Smooth muscle cell (in vitro differentiated cells): Measurements from ENCODE around the gene RESP18. TPM values are rescaled to one million over a fixed set of nuclear protein-coding genes. Genes with fewer than 3 reads are reported as not detected.

Experiments used
- DNase-seq: peaks from one replicate; lab custom pipeline; 2025; ENCODE audit not compliant: unreplicated experiment; lab: John Stamatoyannopoulos, UW
- H2AFZ ChIP-seq: fragments of 200-600 bp; sonication (generic); 2 replicates; pipeline ENCODE4 v1.6.0; 2016; ENCODE audit warnings: antibody characterized with exemption, low read depth, mild to moderate bottlenecking
- H3F3A ChIP-seq: fragments of 200-600 bp; sonication (generic); 2 replicates; pipeline ENCODE4 v1.6.0; 2017; ENCODE audit warnings: antibody characterized with exemption, low read depth
- H3K27ac ChIP-seq: fragments of 200-600 bp; sonication (generic); 2 replicates; pipeline ENCODE4 v1.5.1; 2016; ENCODE audit warnings: low read depth, mild to moderate bottlenecking
- H3K27me3 ChIP-seq: fragments of 200-600 bp; sonication (generic); 2 replicates; pipeline ENCODE4 v1.6.1; 2016; ENCODE audit warnings: low read depth, mild to moderate bottlenecking
- H3K36me3 ChIP-seq: fragments of 200-600 bp; sonication (generic); 2 replicates; pipeline ENCODE4 v1.5.1; 2016; ENCODE audit warnings: low read depth
- H3K4me1 ChIP-seq: fragments of 200-600 bp; sonication (generic); 2 replicates; pipeline ENCODE4 v1.5.1; 2016; ENCODE audit warnings: low read depth
- H3K4me2 ChIP-seq: fragments of 200-600 bp; sonication (generic); 2 replicates; pipeline ENCODE4 v1.6.0; 2016; ENCODE audit warnings: mild to moderate bottlenecking
- H3K4me3 ChIP-seq: fragments of 200-600 bp; sonication (generic); 2 replicates; pipeline ENCODE4 v1.5.1; 2016; ENCODE audit warnings: mild to moderate bottlenecking
- H3K79me2 ChIP-seq: fragments of 200-600 bp; sonication (generic); 2 replicates; pipeline ENCODE4 v1.6.0; 2016; ENCODE audit warnings: low read depth, mild to moderate bottlenecking
- H3K9ac ChIP-seq: fragments of 200-600 bp; sonication (generic); 2 replicates; pipeline ENCODE4 v1.6.0; 2016; ENCODE audit warnings: low read depth
- H3K9me3 ChIP-seq: fragments of 200-600 bp; sonication (generic); replicated peaks from 2 replicates; pipeline ENCODE4 v1.5.1; 2016; ENCODE audit warnings: low read depth
- H4K20me1 ChIP-seq: fragments of 200-600 bp; sonication (generic); 2 replicates; pipeline ENCODE4 v1.6.0; 2016; ENCODE audit warnings: low read depth
- WGBS: methylation state at CpG from one replicate; pipeline ENCODE4 v1.1.7; 2016; ENCODE audit warnings: low lambda C conversion rate; 5-methylcytosine and 5-hydroxymethylcytosine counted together
- polyA plus RNA-seq: library from polyadenylated mRNA; unstranded; fragments of >200 nt; fragmentation: Nextera tagmentation; extraction: Ambion mirVana; gene quantifications from 2 replicates; pipeline ENCODE4 v1.2.1, GENCODE V29; 2016
- total RNA-seq: library from RNA; depleted of rRNA; stranded (reverse); fragments of >200 nt; gene quantifications from 2 replicates; pipeline ENCODE4 v1.2.3, GENCODE V29; 2014
- TF ChIP-seq, protein P1 (sequence below): fragments of 200-600 bp; sonication (generic); IDR thresholded peaks from 2 replicates; pipeline ENCODE4 v1.5.1; 2017; ENCODE audit warnings: borderline replicate concordance, mild to moderate bottlenecking, antibody characterized with exemption; ENCODE audit not compliant: insufficient read depth, poor library complexity, severe bottlenecking

Gene RESP18
- total and polyA plus RNA-seq, 2 experiments from 2014 or later = not detected

DNA sequence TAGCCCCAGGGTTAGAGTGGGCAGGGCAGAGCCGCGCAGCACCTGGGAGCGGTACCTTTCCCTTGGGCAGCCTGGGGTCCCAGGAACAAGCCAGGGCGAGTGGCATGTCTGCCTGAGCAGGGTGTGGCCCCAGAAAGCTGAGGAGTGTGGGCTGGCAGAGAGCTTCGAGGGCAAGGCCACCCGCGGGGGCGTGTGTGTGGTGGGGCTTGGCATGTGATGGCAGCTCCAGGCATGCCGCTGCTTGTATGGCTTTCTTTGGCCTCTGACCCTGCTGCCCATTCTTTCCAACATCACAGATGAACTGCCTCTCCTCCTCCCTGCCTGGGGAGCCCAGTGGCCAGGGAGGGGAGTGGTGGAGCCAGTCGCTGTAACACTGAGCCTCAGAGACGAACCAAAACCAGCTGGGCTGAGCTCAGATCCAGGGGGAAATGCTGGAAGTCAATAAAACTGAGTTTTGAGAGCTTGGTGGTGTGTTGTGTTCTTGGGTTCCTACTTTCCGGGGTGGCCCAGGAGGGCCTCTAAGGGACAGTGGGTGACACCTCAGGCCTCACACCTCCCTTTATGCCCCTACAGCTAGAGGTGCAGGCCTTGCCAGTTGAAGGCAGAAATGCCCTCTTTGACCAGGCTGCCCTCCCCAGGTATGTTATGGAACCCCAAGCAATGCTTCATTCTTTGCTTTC is 46.0 kb downstream of the RESP18 start:
- 82% methylated on average over 12 of the region's 12 CpGs for WGBS
- H3K9ac ChIP-seq = no peak overlapping the region

DNA sequence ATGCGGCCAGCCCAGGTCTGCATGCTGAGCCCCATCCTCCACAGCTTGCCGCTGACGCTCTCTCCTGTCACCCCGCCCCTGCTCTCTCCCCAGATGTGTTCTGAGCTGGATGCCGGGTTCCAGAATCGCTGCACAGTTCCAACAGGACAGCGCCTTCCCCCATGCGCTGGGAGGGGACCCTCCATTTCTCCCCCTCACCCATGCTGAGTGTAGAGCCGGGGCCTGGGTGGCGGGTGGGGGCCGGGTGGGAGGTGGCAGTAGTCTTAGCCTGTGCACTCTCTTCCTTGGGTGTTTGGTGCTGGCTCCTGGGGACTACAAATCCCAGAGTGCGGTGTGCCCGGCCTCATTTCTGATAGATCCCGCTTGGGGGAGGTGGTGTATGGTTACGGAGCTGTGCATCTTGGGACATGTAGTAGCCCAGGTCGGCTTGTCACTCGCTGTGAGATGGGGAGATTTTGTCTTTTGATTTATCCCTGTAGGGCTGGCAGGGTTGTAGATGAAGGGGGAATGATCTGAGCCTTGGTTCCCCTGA is 46.6 kb downstream of the RESP18 start:
- no peak for DNase-seq
- Histone ChIP-seq H4K20me1 (no peaks in the 10 kb centered on the region), H3K79me2 (no peaks in the 10 kb centered on the region), H3K9me3 (no peaks in the 10 kb centered on the region), H3K4me2 (no peak overlapping the region), H3K9ac (no peak overlapping the region), H3F3A (peaks cover 4% of the 10 kb centered on the region), H3K4me1 (no peaks in the 10 kb centered on the region), H3K36me3 (no peaks in the 10 kb centered on the region), H2AFZ (no peak overlapping the region), H3K4me3 (no peak overlapping the region), H3K27ac (peak overlapping the region; percentile 19), H3K27me3 (no peaks in the 10 kb centered on the region)
- TF ChIP-seq, protein P1, sequence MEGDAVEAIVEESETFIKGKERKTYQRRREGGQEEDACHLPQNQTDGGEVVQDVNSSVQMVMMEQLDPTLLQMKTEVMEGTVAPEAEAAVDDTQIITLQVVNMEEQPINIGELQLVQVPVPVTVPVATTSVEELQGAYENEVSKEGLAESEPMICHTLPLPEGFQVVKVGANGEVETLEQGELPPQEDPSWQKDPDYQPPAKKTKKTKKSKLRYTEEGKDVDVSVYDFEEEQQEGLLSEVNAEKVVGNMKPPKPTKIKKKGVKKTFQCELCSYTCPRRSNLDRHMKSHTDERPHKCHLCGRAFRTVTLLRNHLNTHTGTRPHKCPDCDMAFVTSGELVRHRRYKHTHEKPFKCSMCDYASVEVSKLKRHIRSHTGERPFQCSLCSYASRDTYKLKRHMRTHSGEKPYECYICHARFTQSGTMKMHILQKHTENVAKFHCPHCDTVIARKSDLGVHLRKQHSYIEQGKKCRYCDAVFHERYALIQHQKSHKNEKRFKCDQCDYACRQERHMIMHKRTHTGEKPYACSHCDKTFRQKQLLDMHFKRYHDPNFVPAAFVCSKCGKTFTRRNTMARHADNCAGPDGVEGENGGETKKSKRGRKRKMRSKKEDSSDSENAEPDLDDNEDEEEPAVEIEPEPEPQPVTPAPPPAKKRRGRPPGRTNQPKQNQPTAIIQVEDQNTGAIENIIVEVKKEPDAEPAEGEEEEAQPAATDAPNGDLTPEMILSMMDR = no peak
- WGBS = 79% methylated on average over 14 of the region's 17 CpGs

More for the DNA sequence above, 46.0 kb downstream of the RESP18 start:
- DNase-seq = no peak
- H3F3A ChIP-seq = peaks cover 4% of the 10 kb centered on the region
- no peak overlapping the region for H2AFZ ChIP-seq
- H4K20me1 ChIP-seq = no peaks in the 10 kb centered on the region
- no peak overlapping the region for H3K4me3 ChIP-seq
- no peaks in the 10 kb centered on the region for H3K27me3 ChIP-seq
- no peak overlapping the region for H3K4me2 ChIP-seq
- H3K79me2 ChIP-seq = no peaks in the 10 kb centered on the region
- H3K36me3 ChIP-seq = no peaks in the 10 kb centered on the region
- H3K27ac ChIP-seq = peak overlapping the region; percentile 19
- TF ChIP-seq, protein P1 = no peak
- no peaks in the 10 kb centered on the region for H3K9me3 ChIP-seq
- H3K4me1 ChIP-seq = no peaks in the 10 kb centered on the region

DNA sequence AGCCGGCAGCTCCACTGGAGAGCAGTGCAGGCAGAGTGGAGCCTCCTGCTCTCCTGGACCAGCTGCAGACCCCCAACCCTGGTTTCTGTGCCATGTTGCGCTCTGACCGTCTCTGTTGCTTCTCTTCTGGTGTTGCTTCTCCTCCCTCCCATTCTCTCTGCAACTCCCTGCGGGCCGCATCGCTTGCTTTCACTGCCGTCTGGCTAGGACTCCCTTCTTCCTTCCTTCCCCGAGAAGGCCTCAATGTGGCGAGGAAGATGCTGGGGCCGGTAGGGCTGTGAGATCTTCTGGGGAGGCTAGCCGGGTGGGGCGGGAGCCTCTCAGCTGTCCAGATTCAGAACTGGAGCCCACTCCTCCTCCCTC is 47.2 kb downstream of the RESP18 start:
- Histone ChIP-seq H3K4me1 (no peaks in the 10 kb centered on the region), H4K20me1 (no peaks in the 10 kb centered on the region), H3F3A (peaks cover 4% of the 10 kb centered on the region), H3K9ac (no peak overlapping the region), H3K79me2 (no peaks in the 10 kb centered on the region), H3K4me2 (no peak overlapping the region), H3K9me3 (no peaks in the 10 kb centered on the region), H3K27me3 (no peaks in the 10 kb centered on the region), H3K36me3 (no peaks in the 10 kb centered on the region), H3K4me3 (no peak overlapping the region), H3K27ac (no peak overlapping the region), H2AFZ (no peak overlapping the region)
- WGBS = 96% methylated on average over 11 of the region's 12 CpGs
- TF ChIP-seq, protein P1 = no peak
- no peak for DNase-seq
